Effector memory CD8-positive, alpha-beta T cell (primary cell): ENCODE data around the gene C4BPB.

Experiments
- ATAC-seq: fragments of 150-1000 bp; cut with Tn5 transposase; replicated peaks from 2 replicates; pipeline ENCODE4 v1.10.0; 2021; ENCODE audit warnings: mild to moderate bottlenecking, moderate library complexity
- DNase-seq, 3 experiments: peaks; one replicate each; pipeline ENCODE4 v3.0.0; 2021
- H3K27ac Mint-ChIP-seq, 2 donors: one replicate each; pipeline ENCODE4 v1.8.0; 2022; ENCODE audit warnings: mild to moderate bottlenecking in 2 of 2, mixed read lengths in 2 of 2, moderate library complexity in 2 of 2
- H3K27me3 Mint-ChIP-seq, 2 donors: one replicate each; pipeline ENCODE4 v1.8.0; 2022; ENCODE audit warnings: mixed read lengths in 2 of 2
- H3K36me3 Mint-ChIP-seq: one replicate; pipeline ENCODE4 v1.8.0; 2022; ENCODE audit warnings: mild to moderate bottlenecking, moderate library complexity, mixed read lengths; ENCODE audit not compliant: insufficient read depth
- H3K4me1 Mint-ChIP-seq, 2 donors: one replicate each; pipeline ENCODE4 v1.8.0; 2022; ENCODE audit warnings: low read depth in 2 of 2, mixed read lengths in 2 of 2
- H3K4me3 Mint-ChIP-seq, 2 donors: one replicate each; pipeline ENCODE4 v1.8.0; 2022; ENCODE audit warnings: mild to moderate bottlenecking in 2 of 2, mixed read lengths in 2 of 2, moderate library complexity in 2 of 2
- H3K9me3 Mint-ChIP-seq, 2 donors: one replicate each; pipeline ENCODE4 v1.8.0; 2022; ENCODE audit warnings: mixed read lengths in 2 of 2

C4BPB gene

GRCh38 chr1:207109004-207109403, 20.3 kb downstream of the C4BPB start:
- H3K27ac Mint-ChIP-seq = no peak overlapping the region
- no peak overlapping the region for H3K4me3 Mint-ChIP-seq
- peaks cover 36 to 60% of the 10 kb centered on the region in 2 donors for H3K27me3 Mint-ChIP-seq
- H3K4me1 Mint-ChIP-seq = no peaks in the 10 kb centered on the region
- ATAC-seq (no peak), DNase-seq (no peak)
- no peaks in the 10 kb centered on the region for H3K36me3 Mint-ChIP-seq
- no peaks in the 10 kb centered on the region for H3K9me3 Mint-ChIP-seq

- Mint-ChIP-seq H3K4me3 (no peak overlapping the region), H3K9me3 (no peaks in the 10 kb centered on the region), H3K27me3 (peaks cover 40 to 47% of the 10 kb centered on the region in 2 donors), H3K36me3 (no peaks in the 10 kb centered on the region), H3K27ac (no peak overlapping the region), H3K4me1 (no peaks in the 10 kb centered on the region)
- no peak for DNase-seq
- ATAC-seq = no peak
Measured at GRCh38 chr1:207112616-207113296, 24.1 kb downstream of the C4BPB start.

GRCh38 chr1:207115269-207115668, 26.6 kb downstream of the C4BPB start:
- Mint-ChIP-seq H3K36me3 (no peaks in the 10 kb centered on the region), H3K27ac (no peak overlapping the region), H3K4me1 (no peaks in the 10 kb centered on the region), H3K9me3 (no peaks in the 10 kb centered on the region), H3K4me3 (no peak overlapping the region), H3K27me3 (peaks cover 21 to 22% of the 10 kb centered on the region in 2 donors)
- ATAC-seq (no peak), DNase-seq (no peak)

- Mint-ChIP-seq H3K9me3 (peaks cover 7 to 11% of the 10 kb centered on the region in 2 donors), H3K4me1 (no peaks in the 10 kb centered on the region), H3K27me3 (peaks cover 30 to 31% of the 10 kb centered on the region in 2 donors), H3K4me3 (no peak overlapping the region), H3K27ac (no peak overlapping the region), H3K36me3 (no peaks in the 10 kb centered on the region)
- DNase-seq (no peak), ATAC-seq (no peak)
Measured at GRCh38 chr1:207124389-207124788, 35.7 kb downstream of the C4BPB start.

- no peaks in the 10 kb centered on the region for H3K4me1 Mint-ChIP-seq
- H3K9me3 Mint-ChIP-seq = peaks cover 10 to 12% of the 10 kb centered on the region in 2 donors
- no peak overlapping the region for H3K27ac Mint-ChIP-seq
- H3K27me3 Mint-ChIP-seq = peaks cover 22 to 24% of the 10 kb centered on the region in 2 donors
- no peak overlapping the region for H3K4me3 Mint-ChIP-seq
- DNase-seq (no peak), ATAC-seq (no peak)
- H3K36me3 Mint-ChIP-seq = no peaks in the 10 kb centered on the region
Measured at GRCh38 chr1:207128336-207128921, 39.8 kb downstream of the C4BPB start.

GRCh38 chr1:207129053-207129452, 40.4 kb downstream of the C4BPB start:
- DNase-seq = no peak
- H3K9me3 Mint-ChIP-seq = peaks cover 10 to 12% of the 10 kb centered on the region in 2 donors
- no peak overlapping the region for H3K27ac Mint-ChIP-seq
- ATAC-seq = no peak
- no peak overlapping the region for H3K4me3 Mint-ChIP-seq
- H3K4me1 Mint-ChIP-seq = no peaks in the 10 kb centered on the region
- H3K27me3 Mint-ChIP-seq = peaks cover 17 to 20% of the 10 kb centered on the region in 2 donors
- H3K36me3 Mint-ChIP-seq = no peaks in the 10 kb centered on the region

GRCh38 chr1:207130252-207131036, 41.8 kb downstream of the C4BPB start:
- Mint-ChIP-seq H3K36me3 (no peaks in the 10 kb centered on the region), H3K27me3 (peaks cover 10 to 16% of the 10 kb centered on the region in 2 donors), H3K4me1 (no peaks in the 10 kb centered on the region), H3K27ac (no peak overlapping the region), H3K4me3 (no peak overlapping the region), H3K9me3 (peaks cover 10 to 12% of the 10 kb centered on the region in 2 donors)
- no peak for DNase-seq
- no peak for ATAC-seq

- no peak overlapping the region for H3K4me3 Mint-ChIP-seq
- peaks cover 6 to 11% of the 10 kb centered on the region in 2 donors for H3K27me3 Mint-ChIP-seq
- no peaks in the 10 kb centered on the region for H3K36me3 Mint-ChIP-seq
- no peak overlapping the region for H3K27ac Mint-ChIP-seq
- no peaks in the 10 kb centered on the region for H3K4me1 Mint-ChIP-seq
- DNase-seq = no peak
- ATAC-seq = no peak
- peaks cover 10 to 12% of the 10 kb centered on the region in 2 donors for H3K9me3 Mint-ChIP-seq
Measured at GRCh38 chr1:207131163-207131562, 42.5 kb downstream of the C4BPB start.

GRCh38 chr1:207134581-207134980, 45.9 kb downstream of the C4BPB start:
- H3K4me3 Mint-ChIP-seq = no peak overlapping the region
- H3K9me3 Mint-ChIP-seq = peaks cover 0 to under 1% of the 10 kb centered on the region in 2 donors
- H3K4me1 Mint-ChIP-seq = no peaks in the 10 kb centered on the region
- H3K36me3 Mint-ChIP-seq = no peaks in the 10 kb centered on the region
- DNase-seq (no peak), ATAC-seq (no peak)
- peaks cover 17 to 24% of the 10 kb centered on the region in 2 donors for H3K27me3 Mint-ChIP-seq
- H3K27ac Mint-ChIP-seq = no peak overlapping the region

- Mint-ChIP-seq H3K9me3 (no peaks in the 10 kb centered on the region), H3K27me3 (peaks cover 23 to 31% of the 10 kb centered on the region in 2 donors), H3K4me3 (no peak overlapping the region), H3K27ac (no peak overlapping the region), H3K4me1 (no peaks in the 10 kb centered on the region), H3K36me3 (no peaks in the 10 kb centered on the region)
- no peak for DNase-seq
- no peak for ATAC-seq
Measured at GRCh38 chr1:207139616-207140015, 51.0 kb downstream of the C4BPB start.

GRCh38 chr1:207140536-207140935, 51.9 kb downstream of the C4BPB start:
- Mint-ChIP-seq H3K4me1 (no peaks in the 10 kb centered on the region), H3K4me3 (no peak overlapping the region), H3K36me3 (no peaks in the 10 kb centered on the region), H3K27ac (no peak overlapping the region), H3K9me3 (no peaks in the 10 kb centered on the region), H3K27me3 (peaks cover 28 to 30% of the 10 kb centered on the region in 2 donors)
- DNase-seq (no peak), ATAC-seq (no peak)

GRCh38 chr1:207145401-207146058, 56.9 kb downstream of the C4BPB start:
- Mint-ChIP-seq H3K4me3 (no peak overlapping the region), H3K36me3 (no peaks in the 10 kb centered on the region), H3K27me3 (peaks cover 36 to 50% of the 10 kb centered on the region in 2 donors), H3K9me3 (peaks cover 0 to 1% of the 10 kb centered on the region in 2 donors), H3K27ac (no peak overlapping the region), H3K4me1 (no peaks in the 10 kb centered on the region)
- ATAC-seq (no peak), DNase-seq (no peak)
